Peyer's patch (tissue), 4 donors: Measurements from ENCODE around the gene ITGB1BP2.

Source experiments
- CTCF ChIP-seq, 6 experiments: fragments of 450-650 bp in 4 of 6; fragments of 200-600 bp in 2 of 6; sonication (generic) in 1 of 6; IDR thresholded peaks; one replicate each; pipeline ENCODE4 v1.5.1; 2017 to 2019; ENCODE audit warnings: antibody characterized with exemption in 6 of 6, mild to moderate bottlenecking in 3 of 6, moderate library complexity in 1 of 6
- POLR2A ChIP-seq, 2 donors: fragments of 450-650 bp; IDR thresholded peaks; one replicate each; pipeline ENCODE4 v1.5.1; 2017; ENCODE audit warnings: antibody characterized with exemption in 2 of 2, mild to moderate bottlenecking in 2 of 2, moderate library complexity in 2 of 2

DNA sequence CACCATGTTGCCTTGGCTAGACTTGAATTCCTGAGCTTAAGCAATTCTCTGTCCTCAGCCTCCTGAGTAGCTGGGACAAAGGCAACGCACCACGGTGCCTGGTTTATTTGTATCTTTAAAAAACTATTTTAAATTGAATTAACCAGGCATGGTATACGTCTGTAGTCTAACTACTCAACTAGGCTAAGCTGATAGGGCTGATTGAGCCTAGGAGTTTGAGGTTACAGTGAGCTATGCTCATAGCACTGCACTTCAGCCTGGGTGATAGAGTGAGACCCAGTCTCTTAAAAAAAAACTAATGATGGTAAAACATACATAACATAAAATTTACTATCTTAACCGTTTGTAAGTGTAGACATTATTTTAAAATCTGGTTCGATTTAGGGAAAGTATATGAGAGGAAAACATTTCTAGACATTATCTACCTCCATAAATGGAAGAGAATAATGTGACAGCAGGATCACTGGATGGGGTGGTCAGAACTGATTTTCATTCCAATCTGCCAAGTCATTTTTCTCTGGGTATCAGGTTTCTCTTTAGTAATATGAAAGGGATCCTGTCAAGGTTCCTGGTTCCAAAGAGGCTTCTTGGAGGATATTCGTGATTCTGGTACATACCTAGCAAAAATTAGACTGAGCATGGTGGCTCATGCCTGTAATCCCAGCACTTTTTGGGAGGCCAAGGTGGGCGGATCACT, 8.7 kb upstream of the ITGB1BP2 start:
- TF ChIP-seq CTCF (IDR thresholded peaks at IDR 0.05) (no peak), POLR2A (IDR thresholded peaks at IDR 0.05) (no peak)
